GDM1 (cell line): ENCODE results near the gene MSN.
"Not testable (repeated sequence)": the region's sequence is repeated elsewhere in the genome, so short reads cannot be mapped to it uniquely, and the experiment has no call there.

ENCODE experiments used
- DNase-seq: peaks from one replicate; lab custom pipeline; 2025; lab: John Stamatoyannopoulos, UW

The MSN gene

GRCh38 chrX:65667503-65668376 is at the start of gene MSN:
MSN (plus strand) TSS chrX:65667654; CDS start chrX:65667842, 188 bp downstream.
- DNase-seq: peak; percentile 64

- DNase-seq: not testable (repeated sequence)
These were observed 47.3 kb upstream of the MSN start for GRCh38 chrX:65620096-65620705.

- no peak for DNase-seq
These were observed 36.7 kb upstream of the MSN start for GRCh38 chrX:65630771-65631170.

- peak; percentile 9 for DNase-seq
These were observed 33.6 kb upstream of the MSN start for GRCh38 chrX:65633826-65634225.

GRCh38 chrX:65634732-65635131 is 32.7 kb upstream of the MSN start:
- DNase-seq: no peak

- no peak for DNase-seq
These were observed 32.1 kb upstream of the MSN start for GRCh38 chrX:65635378-65635777.

GRCh38 chrX:65635822-65636221 is 31.6 kb upstream of the MSN start:
- DNase-seq: no peak

GRCh38 chrX:65636261-65636660 is 31.2 kb upstream of the MSN start:
- not testable (repeated sequence) for DNase-seq

GRCh38 chrX:65637335-65637734 is 30.1 kb upstream of the MSN start:
- DNase-seq: no peak

GRCh38 chrX:65642914-65643491 is 24.5 kb upstream of the MSN start:
- no peak for DNase-seq

- DNase-seq: no peak
These were observed 23.9 kb upstream of the MSN start for GRCh38 chrX:65643531-65644052.

GRCh38 chrX:65644621-65645289 is 22.7 kb upstream of the MSN start:
- peak; percentile 12 for DNase-seq

- no peak for DNase-seq
These were observed 19.7 kb upstream of the MSN start for GRCh38 chrX:65647801-65648200.

GRCh38 chrX:65652098-65652497 is 15.4 kb upstream of the MSN start:
- DNase-seq: no peak

GRCh38 chrX:65657009-65657441 is 10.4 kb upstream of the MSN start:
- not testable (repeated sequence) for DNase-seq

- no peak for DNase-seq
These were observed 9.8 kb upstream of the MSN start for GRCh38 chrX:65657659-65658058.

- DNase-seq: no peak
These were observed 9.2 kb upstream of the MSN start for GRCh38 chrX:65658229-65658628.

GRCh38 chrX:65667157-65667502 is 324 bp upstream of the MSN start:
- no peak for DNase-seq

GRCh38 chrX:65668377-65669310 is 1.2 kb downstream of the MSN start:
- DNase-seq: peak; percentile 77

- DNase-seq: no peak
These were observed 3.8 kb downstream of the MSN start for GRCh38 chrX:65671286-65671685.

GRCh38 chrX:65671966-65672365 is 4.5 kb downstream of the MSN start:
- no peak for DNase-seq
